Endometrial microvascular endothelial cells (primary cell): ENCODE data around the gene CADM2. TPM values are rescaled to one million over a fixed set of nuclear protein-coding genes. Genes with fewer than 3 reads are reported as not detected.

Experiments used
- in situ Hi-C: cut with HindIII; loops from 2 replicates; pipeline ENCODE4 v1.10.0; 2017; ENCODE audit warnings: low sequenced_read_pairs, low pct_unique_long_range_greater_than_20kb; ENCODE audit errors: inconsistent ontology term
- total RNA-seq: library from RNA; depleted of rRNA; stranded (reverse); fragments of >200 nt; gene quantifications from one replicate; pipeline ENCODE4 v1.2.3, GENCODE V29; 2015; ENCODE audit errors: inconsistent ontology term

The CADM2 gene
- total RNA-seq, 1 donor from 2014 or later: not detected

- in situ Hi-C loops: no loop called here
These were observed 831.7 kb downstream of the CADM2 start for GRCh38 chr3:85790445-85791030.

DNA sequence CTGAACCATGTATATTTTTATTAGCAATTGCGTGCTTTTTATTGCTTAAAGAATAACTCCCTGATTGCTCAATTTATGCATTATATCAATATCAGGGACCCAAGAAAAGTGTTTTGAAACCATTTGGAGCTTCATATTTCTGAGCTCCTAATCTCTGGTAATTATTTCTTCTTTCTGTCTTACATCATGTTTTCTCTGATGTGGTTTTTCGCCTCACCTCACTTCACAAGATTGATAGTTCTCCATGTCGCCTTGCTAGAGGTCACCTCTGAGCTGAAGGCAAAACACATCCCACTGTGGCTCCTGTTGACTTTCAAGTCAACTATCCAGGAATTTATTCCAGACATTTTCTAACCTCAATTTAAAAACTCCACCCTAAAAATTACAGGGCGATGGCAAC is 837.4 kb downstream of the CADM2 start:
- in situ Hi-C loops: no loop called here

DNA sequence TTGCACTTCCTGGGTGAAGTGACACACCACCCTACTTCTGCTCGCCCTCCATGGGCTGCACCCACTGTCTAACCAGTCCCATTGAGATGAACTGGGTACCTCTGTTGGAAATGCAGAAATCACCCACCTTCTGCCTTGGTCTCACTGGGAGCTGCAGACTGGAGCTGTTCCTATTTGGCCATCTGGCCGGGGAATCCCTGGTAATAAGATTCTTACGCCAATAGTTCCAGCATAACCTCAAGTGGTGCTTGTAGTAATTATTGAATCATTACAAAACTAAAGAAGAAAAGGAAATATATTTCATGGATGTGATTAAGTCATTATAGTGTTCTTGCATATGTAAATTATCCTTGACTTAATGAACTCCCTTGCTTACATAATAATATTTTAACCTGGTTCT is 841.9 kb downstream of the CADM2 start:
- in situ Hi-C loops: no loop called here

DNA sequence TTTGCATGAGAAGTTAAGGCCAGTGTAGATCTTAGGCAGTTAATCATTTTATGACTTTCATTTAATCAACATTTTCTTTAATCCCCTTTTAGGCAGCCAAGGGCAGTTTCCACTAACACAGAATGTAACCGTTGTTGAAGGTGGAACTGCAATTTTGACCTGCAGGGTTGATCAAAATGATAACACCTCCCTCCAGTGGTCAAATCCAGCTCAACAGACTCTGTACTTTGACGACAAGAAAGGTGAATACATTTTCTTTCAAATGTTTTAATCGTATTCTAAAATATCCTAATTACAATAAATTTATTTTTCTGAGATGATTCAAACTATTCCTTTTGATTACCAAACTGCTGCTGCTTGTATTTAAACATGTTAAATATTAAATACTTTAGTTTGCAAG is 843.2 kb downstream of the CADM2 start:
- in situ Hi-C loops: no loop called here

DNA sequence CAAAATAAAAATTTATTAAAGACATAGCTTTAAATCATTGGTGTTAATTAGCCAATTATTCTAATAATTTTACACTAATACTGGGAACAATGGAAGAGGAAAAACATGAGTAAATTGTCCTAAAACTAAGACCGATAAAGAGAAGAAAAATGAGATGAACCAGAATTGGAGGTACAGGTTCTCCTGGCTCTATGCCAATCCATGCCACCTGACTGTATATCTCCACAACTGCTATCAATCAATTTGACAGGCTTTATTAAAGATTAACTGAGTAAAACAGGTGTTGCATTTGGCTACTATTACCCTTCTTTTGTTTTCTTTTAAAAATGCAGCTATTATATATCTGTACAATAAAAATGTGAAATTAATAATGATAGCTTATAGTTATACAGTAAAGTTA is 850.0 kb downstream of the CADM2 start:
- in situ Hi-C loops: no loop called here

DNA sequence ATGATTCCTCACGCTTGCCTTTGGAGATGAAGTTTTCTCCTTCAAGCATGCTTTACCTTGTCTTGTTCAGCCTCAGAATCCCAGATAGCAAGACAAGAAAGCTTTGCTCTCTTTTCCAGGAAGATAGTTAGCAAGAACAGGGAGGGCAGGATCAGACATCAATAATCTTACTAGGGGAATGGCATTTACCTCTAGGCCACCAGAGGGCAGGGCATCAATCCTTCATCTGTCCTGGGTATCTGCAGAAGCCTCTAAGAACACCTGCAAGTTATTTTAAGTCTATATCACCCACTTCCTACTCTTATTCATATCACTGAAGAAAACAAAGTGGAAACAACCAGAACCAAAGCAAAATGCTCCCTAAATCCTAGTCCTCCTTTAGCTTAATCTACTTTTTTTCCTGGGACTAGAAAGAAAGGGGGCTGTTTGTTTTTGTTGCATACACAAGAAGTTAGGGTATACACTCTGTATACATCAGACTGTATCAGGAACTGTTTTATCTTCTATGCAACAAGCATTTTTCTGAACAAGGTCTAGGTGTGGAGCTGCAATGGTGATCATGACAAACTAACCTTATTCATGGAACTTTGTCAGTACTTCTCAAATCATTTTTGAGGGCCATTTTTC is 862.5 kb downstream of the CADM2 start:
- in situ Hi-C loops: no loop called here

DNA sequence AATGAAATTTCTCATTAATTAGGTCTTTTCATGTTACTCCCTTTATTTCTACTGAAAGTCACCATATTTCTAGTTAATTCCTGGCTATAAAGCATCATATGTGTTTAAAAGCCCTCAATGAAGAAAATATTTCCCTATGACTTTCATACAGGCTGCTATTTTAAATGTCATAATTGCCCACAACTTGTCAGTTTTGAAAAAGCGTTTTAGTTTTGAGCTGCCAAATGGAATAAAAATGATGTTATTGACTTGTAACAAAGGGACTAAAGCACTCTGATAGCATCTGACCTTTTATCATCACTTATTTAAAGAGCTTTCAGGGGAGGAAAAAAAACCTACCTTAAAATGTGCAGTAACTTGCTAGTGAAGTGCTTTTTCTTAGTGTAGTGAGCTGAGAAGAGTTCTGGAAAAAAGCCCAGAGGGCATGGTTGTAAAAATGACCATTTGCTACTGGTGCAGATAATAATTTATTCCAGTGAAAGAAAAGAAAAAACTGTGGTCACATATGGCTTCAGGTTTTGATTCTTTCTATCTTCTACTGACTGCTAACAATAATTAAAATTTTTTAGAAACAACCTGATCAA is 877.2 kb downstream of the CADM2 start:
- in situ Hi-C loops: no loop called here

DNA sequence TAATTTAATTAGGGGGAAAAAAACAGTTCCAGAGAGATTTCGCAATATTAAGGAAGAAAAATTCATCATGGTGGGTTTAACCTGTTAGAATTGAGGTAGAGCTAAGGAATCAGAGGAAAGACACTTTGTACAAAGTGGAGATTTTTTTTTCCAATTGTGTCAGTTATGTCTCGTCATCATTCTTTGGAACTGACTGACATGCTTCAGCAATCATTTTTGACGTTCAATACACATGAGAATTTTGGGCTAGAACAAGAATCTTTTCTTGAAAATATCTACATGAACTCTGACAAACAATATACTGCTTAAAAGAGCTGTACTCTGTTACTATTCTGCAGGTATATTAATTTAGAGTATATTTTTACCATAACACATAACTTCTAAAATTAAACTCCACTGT is 878.6 kb downstream of the CADM2 start:
- in situ Hi-C loops: no loop called here

GRCh38 chr3:85838921-85839320 is 880.1 kb downstream of the CADM2 start:
- in situ Hi-C loops: no loop called here

DNA sequence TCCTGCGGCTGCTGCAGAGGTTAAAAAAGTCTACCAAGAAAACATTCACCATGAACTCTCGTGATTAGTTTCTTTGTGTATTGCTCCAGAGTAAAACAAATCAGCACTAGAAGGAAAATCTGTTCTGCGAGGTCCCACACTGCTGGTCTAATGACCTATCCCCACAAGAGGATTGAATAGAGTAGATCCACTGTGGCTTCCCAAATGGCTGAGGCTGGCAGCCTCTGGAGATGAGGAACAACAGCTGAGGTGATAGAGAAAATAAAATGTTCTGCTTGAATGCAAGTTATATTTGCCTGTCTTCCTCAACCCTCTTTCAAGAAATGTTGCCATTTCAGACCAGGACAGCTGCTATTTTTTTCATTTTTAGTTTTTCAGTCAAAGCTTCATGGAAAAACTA is 883.3 kb downstream of the CADM2 start:
- in situ Hi-C loops: no loop called here

- in situ Hi-C loops: no loop called here
These were observed 888.2 kb downstream of the CADM2 start for GRCh38 chr3:85846940-85847339.

- in situ Hi-C loops: no loop called here
These were observed 892.3 kb downstream of the CADM2 start for GRCh38 chr3:85851071-85851470.

DNA sequence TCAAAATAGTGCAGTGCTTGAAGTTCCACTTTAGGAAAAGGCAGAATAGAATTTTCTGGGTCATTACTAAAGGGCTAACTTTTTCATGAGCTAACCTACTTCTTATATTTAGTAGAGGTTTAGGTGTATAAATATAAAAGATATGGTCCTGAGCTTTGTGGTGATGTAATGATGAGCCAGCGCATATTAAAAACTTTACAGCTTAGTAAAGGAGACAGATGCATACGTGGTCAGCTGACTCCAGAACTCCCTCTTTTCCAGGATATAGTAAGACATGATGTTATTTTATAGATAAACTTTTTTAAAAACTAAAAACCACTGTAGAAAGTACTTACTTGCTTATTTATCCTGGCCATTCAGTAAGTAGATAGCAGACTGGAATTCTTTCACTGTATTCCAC is 895.0 kb downstream of the CADM2 start:
- in situ Hi-C loops: no loop called here

DNA sequence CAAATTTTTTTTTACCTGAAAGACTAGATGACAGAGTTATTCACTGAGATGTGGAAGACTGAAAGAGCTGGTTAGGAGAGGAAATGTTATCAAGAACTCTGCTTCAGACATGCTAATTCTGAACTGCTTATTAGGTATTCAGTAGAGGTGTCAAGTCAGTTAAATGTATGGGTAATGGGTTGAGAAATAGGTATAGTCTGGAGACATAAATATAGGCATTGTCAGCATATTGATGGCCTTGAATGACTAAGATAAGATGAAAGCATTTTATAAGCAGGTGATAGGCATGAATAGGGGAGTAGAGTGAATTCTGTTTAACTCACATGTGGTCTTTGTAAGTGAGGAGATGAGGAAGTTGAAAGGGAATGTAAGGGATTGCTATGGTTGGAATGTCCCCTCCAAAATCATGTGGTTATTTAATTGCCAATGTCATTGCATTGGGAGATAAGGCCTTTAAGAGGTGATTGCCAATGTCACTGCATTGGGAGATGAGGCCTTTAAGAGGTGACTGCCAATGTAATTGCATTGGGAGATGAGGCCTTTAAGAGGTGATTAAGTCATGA is 904.2 kb downstream of the CADM2 start:
- in situ Hi-C loops: no loop called here

GRCh38 chr3:85864896-85865295 is 906.1 kb downstream of the CADM2 start:
- in situ Hi-C loops: no loop called here

DNA sequence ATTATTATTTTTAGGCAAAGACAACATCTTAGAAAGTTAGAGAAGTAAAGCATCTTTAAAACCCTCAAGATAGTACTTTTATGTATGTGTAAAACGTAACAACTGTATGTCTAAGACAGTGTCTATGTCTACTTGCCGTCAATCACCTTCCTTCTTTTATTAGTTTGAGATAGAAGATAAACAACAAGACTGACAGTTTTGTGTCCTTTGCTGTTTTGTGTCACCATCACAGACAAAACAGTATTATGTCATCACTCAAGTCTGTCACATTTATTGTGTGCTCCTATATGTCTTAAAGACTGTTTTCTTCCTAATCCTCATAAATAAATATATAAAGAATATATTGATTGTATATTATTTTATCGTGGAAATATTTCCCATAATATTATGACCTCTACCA is 908.3 kb downstream of the CADM2 start:
- in situ Hi-C loops: no loop called here

GRCh38 chr3:85875589-85875988 is 916.8 kb downstream of the CADM2 start:
- in situ Hi-C loops: no loop called here

GRCh38 chr3:85877631-85878030 is 918.8 kb downstream of the CADM2 start:
- in situ Hi-C loops: no loop called here

DNA sequence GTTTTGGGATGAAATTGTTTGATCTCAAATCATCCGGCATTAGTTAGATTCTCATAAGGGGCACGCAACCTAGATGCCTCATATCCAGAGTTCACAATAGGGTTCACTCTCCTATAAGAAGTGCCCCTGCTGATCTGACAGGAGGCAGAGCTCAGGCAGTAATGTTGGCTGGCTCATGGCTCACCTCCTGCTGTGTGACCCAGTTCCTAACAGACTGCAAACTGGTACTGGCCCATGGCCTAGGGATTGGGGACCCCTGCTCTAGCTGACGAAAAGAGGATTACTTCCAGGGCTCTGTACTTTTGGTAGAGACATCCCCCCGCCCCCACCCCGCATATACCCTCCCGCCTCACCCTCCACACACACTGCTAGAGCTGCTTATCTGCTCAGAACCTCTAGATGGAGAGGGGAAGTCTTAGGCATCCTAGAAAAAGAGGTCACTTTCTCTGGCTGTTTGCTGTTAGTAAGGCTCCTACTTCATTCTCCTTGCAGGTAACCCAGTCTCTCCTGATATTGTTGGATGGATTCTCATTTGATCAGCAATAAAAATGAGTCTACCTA is 923.1 kb downstream of the CADM2 start:
- in situ Hi-C loops: no loop called here

- in situ Hi-C loops: no loop called here
These were observed 931.3 kb downstream of the CADM2 start for GRCh38 chr3:85890043-85890555.
